ENCODE measurements around the gene DPP4.

GRCh38 chr2:162041485-162041884, 32.5 kb downstream of the DPP4 start:
- TF ChIP-seq EZH2 (IDR thresholded peaks at IDR 0.05; ENCODE audit: borderline replicate concordance) (no peak), CTCF (IDR thresholded peaks at IDR 0.05; ENCODE audit: poor library complexity) (no peak)
